Right lobe of liver (tissue), 4 donors: ENCODE results near the gene LSM5.
"Not testable (repeated sequence)": the region's sequence is repeated elsewhere in the genome, so short reads cannot be mapped to it uniquely, and the experiment has no call there.

Experiments
- POLR2A ChIP-seq: fragments of 450-650 bp; IDR thresholded peaks from one replicate; pipeline ENCODE4 v1.6.1; 2017; ENCODE audit warnings: antibody characterized with exemption, mild to moderate bottlenecking
- TF ChIP-seq, protein P1 (sequence below), 4 donors: fragments of 200-600 bp in 3 of 4; fragments of 450-650 bp in 1 of 4; IDR thresholded peaks; one replicate each; pipeline versions ENCODE4 v1.5.1 to v1.8.0; 2016 to 2022; ENCODE audit warnings: antibody characterized with exemption in 4 of 4, mild to moderate bottlenecking in 2 of 4
- donor health status: DM: no; HTN: no; CAD: no.
- donor health status: DM: no; HTN: no; CAD: no.
- donor health status: DM: no; HTN: yes; CAD: no.

DNA sequence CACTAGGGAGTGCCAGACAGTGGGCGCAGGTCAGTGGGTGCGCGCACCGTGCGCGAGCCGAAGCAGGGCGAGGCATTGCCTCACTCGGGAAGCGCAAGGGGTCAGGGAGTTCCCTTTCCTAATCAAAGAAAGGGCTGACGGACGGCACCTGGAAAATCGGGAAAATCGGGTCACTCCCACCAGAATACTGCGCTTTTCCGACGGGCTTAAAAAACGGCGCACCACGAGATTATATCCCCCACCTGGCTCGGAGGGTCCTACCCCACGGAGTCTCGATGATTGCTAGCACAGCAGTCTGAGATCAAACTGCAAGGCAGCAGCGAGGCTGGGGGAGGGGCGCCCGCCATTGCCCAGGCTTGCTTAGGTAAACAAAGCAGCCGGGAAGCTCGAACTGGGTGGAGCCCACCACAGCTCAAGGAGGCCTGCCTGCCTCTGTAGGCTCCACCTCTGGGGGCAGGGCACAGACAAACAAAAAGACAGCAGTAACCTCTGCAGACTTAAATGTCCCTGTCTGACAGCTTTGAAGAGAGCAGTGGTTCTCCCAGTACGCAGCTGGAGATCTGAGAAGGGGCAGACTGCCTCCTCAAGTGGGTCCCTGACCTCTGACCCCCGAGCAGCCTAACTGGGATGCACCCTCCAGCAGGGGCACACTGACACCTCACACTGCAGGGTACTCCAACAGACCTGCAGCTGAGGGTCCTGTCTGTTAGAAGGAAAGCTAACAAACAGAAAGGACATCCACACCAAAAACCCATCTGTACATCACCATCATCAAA lies 25.4 kb downstream of the LSM5 start:
- TF ChIP-seq POLR2A = not testable (repeated sequence)
- TF ChIP-seq, protein P1, sequence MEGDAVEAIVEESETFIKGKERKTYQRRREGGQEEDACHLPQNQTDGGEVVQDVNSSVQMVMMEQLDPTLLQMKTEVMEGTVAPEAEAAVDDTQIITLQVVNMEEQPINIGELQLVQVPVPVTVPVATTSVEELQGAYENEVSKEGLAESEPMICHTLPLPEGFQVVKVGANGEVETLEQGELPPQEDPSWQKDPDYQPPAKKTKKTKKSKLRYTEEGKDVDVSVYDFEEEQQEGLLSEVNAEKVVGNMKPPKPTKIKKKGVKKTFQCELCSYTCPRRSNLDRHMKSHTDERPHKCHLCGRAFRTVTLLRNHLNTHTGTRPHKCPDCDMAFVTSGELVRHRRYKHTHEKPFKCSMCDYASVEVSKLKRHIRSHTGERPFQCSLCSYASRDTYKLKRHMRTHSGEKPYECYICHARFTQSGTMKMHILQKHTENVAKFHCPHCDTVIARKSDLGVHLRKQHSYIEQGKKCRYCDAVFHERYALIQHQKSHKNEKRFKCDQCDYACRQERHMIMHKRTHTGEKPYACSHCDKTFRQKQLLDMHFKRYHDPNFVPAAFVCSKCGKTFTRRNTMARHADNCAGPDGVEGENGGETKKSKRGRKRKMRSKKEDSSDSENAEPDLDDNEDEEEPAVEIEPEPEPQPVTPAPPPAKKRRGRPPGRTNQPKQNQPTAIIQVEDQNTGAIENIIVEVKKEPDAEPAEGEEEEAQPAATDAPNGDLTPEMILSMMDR (IDR thresholded peaks at IDR 0.05) = not testable (repeated sequence)
